GM21786 (cell line): ENCODE data around the gene CA10.

Source experiments
- ATAC-seq: cut with Tn5 transposase; IDR thresholded peaks from one replicate; pipeline ENCODE4 v1.9.1; 2021; ENCODE audit not compliant: unreplicated experiment

CA10 gene

DNA sequence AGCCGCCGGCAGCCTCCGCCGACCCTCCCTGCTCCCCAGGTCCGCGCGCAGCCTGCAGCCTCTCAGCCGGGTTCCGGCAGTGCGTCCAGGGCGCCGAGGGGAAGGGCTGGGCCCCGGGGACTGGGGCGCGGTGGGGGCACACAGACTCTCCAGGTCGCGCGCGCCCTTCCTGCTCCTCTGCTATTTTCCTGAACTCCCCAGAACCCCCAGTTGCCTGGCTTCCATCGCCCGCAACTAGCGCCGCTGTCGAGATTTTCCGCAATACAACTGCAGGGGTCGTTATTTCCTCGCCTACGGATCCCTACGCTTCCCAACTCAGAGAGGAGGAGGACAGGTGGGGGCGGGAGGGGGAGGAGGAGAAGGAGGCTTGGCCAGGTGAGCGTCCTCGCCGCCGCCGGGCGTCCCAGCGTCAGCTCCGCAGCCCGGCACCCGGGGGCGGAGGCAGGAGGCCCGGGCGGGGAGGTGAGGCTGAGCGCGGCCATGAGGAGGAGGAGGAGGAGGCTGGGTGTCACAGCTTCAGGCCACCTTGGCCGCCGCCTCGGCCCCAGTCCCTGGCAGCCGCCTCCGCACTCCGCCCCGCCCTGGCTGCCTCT is at the start of gene CA10:
TSS of gene CA10 (minus strand) at position 265 of the 593 bp plus-strand sequence.
- ATAC-seq, result no peak

DNA sequence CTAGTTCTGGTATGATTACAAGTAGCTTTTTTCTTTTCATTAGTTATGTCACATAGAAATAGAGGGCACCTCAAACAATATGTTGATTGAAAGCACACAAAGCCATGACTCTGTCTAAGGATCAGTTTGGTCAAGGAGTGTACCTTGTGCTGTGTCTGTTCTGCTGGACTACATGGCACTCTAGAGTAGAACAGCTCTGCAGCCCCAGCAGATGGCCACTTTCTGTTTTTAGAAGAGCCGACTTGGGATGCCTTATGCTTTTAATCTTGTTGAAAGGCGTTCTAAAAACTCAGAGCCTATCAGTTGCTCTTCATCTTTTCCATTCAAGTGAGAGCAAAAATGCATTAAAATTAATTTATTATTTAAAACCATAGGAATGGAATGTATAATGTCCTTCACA is 49.3 kb upstream of the CA10 start:
- no peak for ATAC-seq

DNA sequence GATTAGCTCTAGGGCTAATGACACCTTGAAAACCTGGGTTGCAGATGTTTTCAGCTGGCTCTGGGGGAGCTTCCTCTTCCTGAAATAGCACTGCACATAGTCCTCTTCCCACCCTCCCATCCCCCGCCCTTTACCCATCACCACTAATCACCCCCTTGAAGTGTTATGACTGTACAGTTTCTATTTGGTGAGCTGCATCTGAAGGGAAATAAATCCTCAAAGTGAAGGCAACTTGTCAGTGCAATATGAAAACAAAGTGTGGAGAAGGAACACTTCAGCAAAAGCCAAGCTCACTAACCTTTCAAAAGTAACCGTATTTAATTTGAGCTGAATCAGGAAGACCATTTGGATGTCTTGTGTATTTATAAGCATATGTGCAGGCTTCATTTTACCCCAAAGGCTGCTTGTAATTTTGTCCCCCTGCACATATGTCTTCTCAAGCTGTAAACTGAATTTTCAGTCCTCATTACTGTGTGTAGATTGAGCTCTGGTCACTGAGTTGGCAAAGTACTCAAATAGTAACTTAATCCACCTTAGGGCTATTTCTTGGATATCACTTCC is 44.1 kb upstream of the CA10 start:
- ATAC-seq, result no peak

DNA sequence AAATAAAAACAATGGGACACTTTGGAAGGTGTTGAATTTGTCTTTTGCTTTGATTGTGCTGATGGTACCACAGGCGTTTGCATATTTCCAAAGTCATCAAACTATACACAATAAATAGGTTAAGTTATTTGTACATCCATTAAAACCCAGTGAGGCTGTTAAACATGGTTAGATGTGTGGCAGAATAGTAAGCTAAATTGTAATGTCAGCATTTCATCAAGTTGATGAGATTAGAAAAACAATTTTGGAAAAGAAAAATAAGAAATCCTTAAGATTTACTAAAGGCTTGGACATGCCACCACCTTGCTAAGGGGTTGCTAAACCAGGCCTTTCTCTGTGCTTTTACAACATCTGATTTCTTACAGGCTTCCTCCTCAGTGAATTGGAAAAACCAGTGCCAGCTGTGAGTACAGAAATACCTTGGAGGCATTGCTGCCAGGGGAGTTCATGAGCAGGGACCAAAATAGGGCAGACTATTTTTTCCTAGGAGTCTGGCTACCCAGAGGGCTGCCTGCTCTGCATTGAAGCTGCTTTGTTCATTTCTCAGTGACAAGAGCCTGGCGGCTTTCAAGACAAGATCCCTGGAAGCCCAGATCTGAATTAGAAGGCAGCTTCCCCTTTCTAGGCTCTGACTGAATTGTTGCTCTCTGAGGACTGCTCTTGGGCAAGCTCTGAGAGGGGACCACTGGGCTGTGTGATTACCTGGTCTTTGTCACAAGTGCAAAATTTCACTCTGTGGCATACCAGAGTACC is 43.4 kb upstream of the CA10 start:
- ATAC-seq, result no peak

DNA sequence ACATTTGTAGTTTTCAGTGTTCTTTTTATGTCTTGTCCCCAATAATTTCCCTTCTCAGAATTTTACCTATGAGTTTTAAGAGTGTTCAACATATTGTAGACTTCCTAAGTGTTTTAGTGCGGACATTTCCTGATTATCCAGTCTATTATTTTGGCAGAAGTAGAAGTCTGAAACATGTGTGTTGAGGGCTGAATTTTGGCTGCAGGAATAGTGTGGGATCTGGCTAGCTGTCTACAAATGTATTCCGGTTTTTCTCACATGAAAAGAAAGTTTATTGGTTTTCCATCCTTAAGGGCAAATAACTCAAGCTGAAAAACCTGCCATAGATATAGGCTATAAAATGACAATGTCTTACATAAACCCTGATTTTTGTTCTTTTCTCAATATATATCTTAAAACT is 33.0 kb upstream of the CA10 start:
- ATAC-seq, result no peak

DNA sequence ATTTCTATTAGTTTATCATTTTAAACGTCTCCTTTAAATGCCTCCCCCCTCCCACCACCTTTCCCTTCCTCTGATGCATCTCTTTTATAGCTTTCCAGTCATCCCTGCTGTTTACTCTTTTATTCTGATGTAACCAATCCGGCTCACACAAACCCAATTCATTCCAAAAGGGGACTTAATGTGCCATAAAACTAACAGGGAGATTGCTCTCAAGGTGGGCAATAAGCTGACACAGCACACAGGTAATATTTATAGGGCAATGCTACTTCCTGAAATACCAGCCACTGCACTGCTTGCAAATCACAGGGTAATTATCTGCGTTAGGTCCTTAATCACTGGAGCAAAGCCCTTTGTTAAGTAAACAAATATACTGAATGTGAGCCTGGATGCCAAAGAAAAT is 23.3 kb upstream of the CA10 start:
- no peak for ATAC-seq

DNA sequence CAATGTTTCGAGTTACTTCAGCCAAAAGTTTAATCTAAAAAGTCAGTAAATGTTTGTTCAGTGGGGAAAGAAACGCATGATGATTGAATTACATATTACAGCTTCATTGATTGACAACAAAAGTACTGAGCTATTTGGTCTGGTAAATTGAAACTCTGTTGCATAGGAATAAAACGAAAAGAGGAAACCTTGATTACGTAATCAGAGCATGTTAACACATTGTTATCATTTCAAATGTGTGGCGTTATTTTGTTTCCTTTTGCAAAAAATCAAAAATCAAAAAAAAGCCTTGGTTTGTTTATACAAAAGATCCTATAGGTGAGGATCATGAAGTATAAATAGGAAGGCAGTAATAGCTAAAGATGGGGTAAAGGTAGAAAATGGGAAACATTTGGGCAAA is 19.5 kb upstream of the CA10 start:
- ATAC-seq, result no peak

DNA sequence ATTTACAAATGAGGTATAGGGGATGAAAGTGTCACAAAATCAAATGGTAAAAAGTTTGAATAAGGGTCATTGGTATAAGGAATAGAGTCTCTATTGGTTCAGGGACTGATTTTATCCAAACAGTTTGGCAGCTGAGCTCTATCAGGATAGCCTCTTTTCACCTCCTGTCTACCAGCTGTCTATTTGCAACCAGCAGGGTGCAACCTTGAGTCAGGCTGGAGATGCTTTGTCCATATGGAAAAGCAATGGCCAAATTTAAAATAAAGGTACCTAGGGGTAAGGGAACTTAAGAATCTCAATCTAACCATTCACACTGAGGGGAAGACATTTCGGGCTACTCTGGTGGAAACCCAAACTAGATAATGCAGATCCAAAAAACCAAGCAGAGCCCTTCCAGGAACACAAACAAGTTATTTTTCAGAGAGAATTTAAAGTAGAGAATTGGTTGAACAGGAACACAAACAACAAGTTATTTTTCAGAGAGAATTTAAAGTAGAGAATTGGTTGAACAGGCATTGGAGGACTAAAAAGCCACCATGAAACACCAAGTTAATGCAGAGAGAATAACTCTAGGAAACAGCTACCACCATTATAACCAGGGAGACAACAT is 12.6 kb upstream of the CA10 start:
- ATAC-seq, result no peak

DNA sequence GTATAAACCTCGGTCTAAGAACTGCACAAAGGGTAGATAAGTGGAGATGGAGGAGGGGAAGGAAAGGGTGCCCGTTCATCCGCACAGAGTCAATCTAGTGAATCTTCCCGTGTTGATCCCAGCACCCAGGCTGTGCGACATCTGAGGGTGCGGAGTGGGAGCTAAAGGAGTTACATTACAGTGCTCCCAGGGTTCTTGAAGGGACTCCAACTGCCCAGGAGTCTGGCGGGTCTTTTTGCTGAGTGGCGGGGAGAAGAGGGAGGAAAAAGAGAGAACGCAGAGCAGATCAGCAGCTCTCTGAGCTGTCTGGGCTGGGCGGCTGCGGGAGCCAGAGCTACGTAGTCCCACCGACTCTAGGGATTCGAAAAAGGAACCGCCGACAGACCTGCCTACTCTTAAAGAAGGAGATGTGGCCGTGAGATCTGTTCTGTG is 1.6 kb upstream of the CA10 start:
- ATAC-seq, result no peak

DNA sequence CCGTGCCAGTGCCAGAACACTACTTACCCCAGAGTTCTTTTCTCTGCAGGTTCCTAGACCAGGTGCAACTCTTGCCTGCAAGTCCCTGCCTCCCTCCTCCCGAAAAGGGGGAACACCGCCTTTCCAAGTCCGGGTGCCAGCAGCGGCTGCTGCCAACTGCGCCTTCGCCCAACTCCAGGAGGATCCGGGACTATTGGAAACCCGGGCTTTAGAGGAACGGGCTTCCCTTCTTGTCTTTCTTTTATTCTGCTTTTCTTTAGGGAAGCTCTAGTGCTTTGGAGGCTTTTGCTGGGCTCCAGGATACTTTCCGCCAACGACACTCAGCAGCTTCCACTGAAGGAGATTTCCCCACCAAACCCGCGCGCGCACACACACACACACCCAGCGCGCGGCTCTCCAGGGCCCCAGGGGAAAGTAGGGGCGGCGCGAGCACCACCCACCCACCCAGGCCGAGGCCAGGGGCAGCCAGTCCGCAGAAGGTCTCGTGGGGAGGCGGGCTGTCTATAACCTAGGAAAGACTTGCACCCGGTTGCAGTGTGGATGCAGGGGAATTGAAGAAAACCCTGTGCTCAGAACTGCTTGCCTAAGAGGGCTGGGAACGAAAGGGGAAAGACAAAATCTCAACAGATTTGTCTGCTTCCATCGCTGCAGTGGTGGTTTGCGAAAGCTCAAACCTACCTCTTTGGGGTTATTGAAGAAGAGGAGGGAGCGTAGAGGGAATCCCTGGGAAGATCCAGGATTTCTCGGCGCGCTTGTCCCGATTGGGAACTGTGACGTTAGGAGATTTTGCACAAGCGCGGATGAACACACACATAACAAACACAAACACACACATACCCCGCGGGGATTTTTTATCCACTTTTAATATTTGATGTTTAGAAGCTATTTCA is 977 bp upstream of the CA10 start:
- ATAC-seq, result no peak

DNA sequence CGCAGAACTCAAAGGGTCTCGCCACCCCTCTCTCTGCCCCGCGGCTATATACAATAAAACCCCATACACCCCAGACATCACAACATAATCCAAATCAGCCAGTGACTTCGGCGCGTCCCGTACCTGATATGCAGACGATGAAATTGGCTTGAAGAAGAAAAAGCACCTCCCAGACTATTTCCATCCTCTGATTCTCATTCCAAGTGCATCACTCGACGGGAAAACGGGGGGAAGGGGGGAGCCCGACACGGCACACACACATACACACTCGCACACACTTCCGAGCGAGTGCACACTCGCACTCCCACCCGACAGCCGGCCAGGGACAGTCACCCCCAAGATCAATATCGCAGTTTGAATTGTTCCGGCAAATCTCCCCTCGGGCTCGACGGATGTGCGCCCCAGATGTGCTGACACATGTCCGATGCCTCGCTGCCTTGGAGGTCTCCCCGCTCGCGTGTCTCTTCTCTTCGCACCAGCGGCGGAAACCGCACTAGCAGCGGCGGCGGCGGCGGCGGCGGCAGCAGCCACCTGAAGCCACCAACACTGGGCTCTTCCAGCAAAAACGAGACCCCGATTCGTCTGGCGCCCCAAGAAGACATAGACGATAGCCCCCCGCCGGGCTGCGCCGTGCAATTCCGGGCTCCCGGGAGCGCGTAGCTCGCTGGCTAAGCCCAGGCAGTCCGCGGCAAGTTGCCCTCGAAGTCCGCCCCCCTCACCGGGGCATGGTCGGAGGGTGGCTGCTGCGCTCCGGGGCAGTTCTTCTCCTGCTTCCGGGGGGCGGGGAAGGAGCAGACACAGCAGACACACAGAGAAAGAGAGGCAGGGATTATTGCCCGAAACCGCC is 688 bp downstream of the CA10 start:
- ATAC-seq, result no peak

DNA sequence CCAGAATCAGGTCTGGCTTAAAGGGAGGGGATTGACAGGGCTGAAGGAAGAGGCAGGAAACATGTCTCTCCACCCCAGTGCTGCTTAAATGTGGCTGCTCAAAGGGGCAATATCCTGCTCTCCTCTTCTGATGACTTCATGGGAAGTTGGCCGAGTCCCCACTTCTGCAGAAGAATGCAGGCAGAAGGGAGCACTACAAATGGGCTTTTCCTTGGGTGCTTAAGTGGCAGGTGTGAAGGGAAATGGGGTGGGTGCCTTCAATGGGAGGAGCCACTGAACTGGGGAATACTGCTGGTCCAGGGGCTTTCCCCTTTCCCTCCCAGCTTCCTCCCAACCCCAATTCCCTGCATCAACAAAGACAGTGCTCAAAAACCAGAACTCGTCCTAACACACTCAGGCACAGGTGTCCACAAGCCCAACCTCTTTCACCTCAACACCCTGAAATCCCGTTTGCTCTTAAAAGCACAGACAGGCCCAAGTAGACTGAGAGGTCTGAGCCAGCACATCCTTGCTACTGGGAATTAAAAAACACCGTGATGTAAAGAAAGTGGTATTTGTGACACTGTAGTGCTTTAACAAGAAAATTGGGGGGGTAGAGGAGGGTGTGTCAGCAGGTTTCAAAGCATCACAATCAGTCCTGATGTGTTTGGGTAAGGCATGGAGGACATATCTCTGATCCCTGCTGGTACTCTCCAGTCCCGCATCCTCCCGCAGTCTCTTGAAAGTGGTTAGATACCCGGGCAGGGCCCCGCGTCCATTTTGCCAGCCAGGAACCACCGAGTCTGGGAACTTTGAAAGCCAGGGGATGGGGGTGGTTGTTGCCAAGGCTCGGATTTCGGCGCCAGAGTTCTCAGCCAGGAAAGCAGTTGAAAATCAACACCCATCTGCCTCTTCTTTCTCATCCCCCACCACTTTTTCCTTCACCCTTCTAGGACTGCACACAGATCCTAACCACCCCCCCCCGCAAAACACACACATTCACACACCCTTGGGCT is 1.6 kb downstream of the CA10 start:
- no peak for ATAC-seq

DNA sequence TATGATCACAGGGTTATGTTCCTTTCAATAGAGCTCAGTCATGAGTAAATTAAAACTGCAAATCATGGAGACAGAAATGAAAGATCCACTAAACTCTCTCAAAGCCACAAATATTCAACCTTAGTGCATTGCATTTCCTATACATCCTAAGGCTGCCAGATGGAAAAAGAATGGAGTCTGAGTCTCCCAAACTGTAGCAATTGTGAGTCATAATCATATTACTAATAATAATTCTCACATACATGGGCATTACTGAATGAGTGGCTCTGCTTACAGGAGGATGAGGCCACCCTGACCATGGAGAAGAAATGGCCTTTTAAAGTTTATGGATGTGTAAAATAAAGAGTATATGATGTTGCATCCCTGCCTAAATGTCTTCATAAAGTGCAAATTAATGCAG is 3.2 kb downstream of the CA10 start:
- ATAC-seq, result no peak

DNA sequence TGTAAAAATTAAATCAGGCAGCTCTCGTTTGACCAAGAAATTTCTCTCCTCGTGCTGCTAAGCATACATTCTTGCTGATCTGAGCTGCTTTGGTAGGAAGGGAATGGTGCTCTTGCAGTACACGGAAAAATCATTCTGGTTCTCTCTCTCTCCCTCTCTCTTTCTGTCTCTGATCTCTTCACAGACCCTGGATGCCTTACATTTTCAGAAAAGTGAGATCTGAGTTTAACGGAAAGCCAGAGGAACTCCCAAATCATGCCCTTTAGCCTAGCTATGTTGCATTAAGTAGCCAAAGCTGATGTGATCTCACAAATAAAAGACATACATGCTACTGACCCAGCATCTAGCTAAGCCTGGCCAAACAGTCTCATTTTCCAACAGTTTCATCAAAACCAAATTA is 4.0 kb downstream of the CA10 start:
- no peak for ATAC-seq

DNA sequence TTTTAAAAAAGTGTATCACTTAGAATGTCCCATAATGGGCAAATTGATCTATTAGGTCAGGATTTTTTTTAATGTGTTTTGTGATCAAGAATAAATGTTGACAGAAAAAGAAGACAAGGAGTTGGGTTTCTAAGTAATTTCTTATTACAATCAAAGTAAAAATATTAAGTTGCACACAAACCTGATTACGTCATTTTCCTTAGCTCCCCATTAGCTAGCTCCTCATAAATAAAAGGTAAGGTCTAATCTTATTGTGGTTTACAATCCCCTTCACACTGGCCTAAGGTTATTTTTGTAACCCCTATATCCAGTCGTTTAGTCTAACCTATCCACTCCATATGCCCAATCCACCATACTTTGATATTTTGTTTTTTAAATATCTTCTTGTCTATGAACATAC is 7.6 kb downstream of the CA10 start:
- ATAC-seq, result no peak

DNA sequence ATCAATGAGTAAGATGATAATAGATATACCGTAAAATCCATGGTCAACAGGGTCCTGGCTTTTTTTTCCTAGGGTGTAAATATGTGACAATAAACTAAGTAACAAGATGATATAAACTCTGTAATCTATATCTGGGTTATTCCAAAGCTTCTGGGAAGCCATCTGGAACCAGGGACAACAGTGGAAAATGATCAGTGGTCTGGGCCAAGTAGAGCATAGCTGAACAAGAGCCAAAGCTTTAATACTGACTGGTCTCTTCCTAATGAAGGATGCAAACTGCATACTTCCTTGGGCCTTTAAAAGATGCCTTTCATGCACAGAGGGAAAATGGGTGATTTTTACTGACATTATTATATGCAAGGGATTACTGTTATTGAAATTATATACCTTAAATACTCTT is 8.9 kb downstream of the CA10 start:
- no peak for ATAC-seq

DNA sequence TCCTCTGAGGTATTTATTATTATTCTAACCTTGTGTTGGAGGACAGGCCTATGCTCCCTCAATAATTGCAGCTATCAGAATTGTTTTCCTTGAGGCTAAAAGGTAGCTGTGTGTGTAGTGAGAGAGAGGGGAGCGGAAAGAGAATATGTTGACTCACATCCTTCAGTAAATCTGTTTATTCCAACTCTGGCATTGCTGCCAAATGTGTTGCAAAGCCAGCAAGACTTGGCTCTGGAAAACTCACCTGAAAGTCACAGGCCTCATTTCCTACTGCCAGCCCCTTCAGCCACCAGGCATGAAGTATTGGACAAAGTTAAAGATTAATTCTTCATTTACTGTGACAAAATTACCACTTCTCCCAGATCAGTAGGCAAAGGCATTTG is 9.6 kb downstream of the CA10 start:
- no peak for ATAC-seq

DNA sequence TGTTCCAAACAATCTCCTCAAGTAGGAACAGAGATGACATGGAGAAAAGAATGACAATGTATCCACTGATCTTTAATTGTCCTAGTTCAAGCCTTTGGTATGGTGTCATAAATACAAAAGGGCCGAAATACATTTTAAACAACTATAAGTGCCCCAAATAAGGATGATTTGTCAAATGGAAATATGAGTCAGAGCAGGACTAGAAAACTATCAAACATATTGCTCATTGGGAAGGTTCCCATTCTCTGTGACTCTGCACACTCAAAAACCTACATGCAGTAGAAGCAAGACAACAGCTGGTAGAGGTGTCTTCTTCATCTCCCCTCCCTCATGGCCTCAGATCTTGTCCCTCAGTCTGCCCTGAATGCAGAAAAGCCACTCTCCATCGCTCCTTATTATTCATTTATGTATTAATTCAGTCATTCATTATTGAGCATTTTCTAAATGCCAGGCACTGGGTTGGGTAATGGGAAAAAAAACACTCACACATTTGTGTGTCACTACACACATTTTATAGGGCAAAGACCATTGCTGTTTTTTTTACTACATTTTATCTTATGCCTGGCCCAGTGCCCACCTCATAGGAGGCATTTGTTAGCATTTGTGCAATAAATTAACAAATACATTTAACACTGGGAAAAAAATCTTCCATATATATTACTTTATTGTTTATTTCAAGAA is 10.1 kb downstream of the CA10 start:
- no peak for ATAC-seq

DNA sequence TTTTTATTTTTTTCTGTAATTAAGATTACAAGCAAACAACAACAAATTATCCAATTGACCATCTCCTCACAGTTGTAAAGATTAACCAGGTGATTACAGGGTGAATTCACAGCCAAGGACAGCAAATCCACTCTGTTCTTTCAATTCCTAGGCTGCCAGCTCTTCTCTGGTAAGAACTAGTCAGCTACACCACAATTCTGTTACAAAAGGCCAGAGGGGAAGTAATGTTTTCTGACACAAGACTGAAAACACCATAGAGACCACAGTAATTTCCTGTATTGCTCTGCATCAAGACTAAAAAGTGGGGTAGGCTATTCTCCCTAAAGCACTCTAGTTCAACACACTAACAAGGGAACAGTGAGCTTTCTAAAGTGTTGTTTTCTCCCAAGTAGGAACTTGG is 10.6 kb downstream of the CA10 start:
- peak; percentile 77 for ATAC-seq
